Gastrocnemius medialis (tissue), 4 donors: ENCODE data around the gene PTPRF. TPM values are rescaled to one million over a fixed set of nuclear protein-coding genes. Genes with fewer than 3 reads are reported as not detected.
A peak's percentile ranks its signal among the peaks of the same experiment; 100 is the strongest.

Experiments used
- ATAC-seq, 2 donors: fragments of 150-250 bp; one replicate each; pipeline ENCODE4 v1.9.1; 2016
- DNase-seq, 2 donors: peaks; one replicate each; pipeline ENCODE4 v3.0.0-alpha.2; 2019
- H3K27ac ChIP-seq, 4 donors: fragments of 200-600 bp; sonication (generic); 1 replicate in 1 of 4; 2 replicates in 3 of 4; pipeline ENCODE4 v1.5.1; 2016 to 2018; ENCODE audit warnings: mild to moderate bottlenecking in 2 of 4, moderate library complexity in 1 of 4
- H3K27me3 ChIP-seq, 3 donors: fragments of 200-600 bp; sonication (generic) in 2 of 3; 1 replicate in 1 of 3; 2 replicates in 2 of 3; pipeline versions ENCODE4 v1.5.1 to v1.6.0; 2016 to 2019; ENCODE audit warnings: mild to moderate bottlenecking in 1 of 3, moderate library complexity in 1 of 3
- H3K36me3 ChIP-seq, 2 donors: fragments of 200-600 bp; sonication (generic) in 1 of 2; one replicate each; pipeline ENCODE4 v1.5.1; 2017 to 2018
- H3K4me1 ChIP-seq, 2 donors: fragments of 200-600 bp; sonication (generic) in 1 of 2; one replicate each; pipeline ENCODE4 v1.5.1; 2016 to 2017; ENCODE audit warnings: mild to moderate bottlenecking in 2 of 2
- H3K4me3 ChIP-seq, 4 donors: fragments of 200-600 bp; sonication (generic) in 3 of 4; 1 replicate in 1 of 4; 2 replicates in 3 of 4; pipeline ENCODE4 v1.5.1; 2016 to 2019; ENCODE audit warnings: mild to moderate bottlenecking in 2 of 4
- H3K9me3 ChIP-seq, 3 donors: fragments of 200-600 bp; sonication (generic) in 2 of 3; 1 replicate in 1 of 3; 2 replicates in 2 of 3; pipeline ENCODE4 v1.5.1; 2016 to 2019
- CTCF ChIP-seq, 5 experiments: fragments of 450-650 bp in 3 of 5; fragments of 200-600 bp in 2 of 5; sonication (generic) in 2 of 5; IDR thresholded peaks in 4 of 5; conservative IDR thresholded peaks in 1 of 5; 1 replicate in 4 of 5; 2 replicates in 1 of 5; pipeline ENCODE4 v1.5.1; 2016 to 2019; ENCODE audit warnings: antibody characterized with exemption in 5 of 5, mild to moderate bottlenecking in 3 of 5, moderate library complexity in 3 of 5
- POLR2A ChIP-seq, 2 donors: fragments of 450-650 bp; IDR thresholded peaks; one replicate each; pipeline ENCODE4 v1.6.1; 2017; ENCODE audit warnings: antibody characterized with exemption in 2 of 2, mild to moderate bottlenecking in 2 of 2, moderate library complexity in 2 of 2
- in situ Hi-C, 4 donors: fragments of 200-750 bp; cut with MboI; loops; one replicate each; pipeline versions ENCODE4 v1.15.0 to v1.8.0; 2017; ENCODE audit warnings: low sequenced_read_pairs in 4 of 4
- intact Hi-C: fragments of 100-400 bp; cut with DNase I; formaldehyde crosslinking; loops from one replicate; pipeline ENCODE4 v1.15.1; 2023; ENCODE audit warnings: low total_unique reads
- total RNA-seq, 4 donors: library from RNA; depleted of rRNA; stranded (reverse); fragments of >200 nt; gene quantifications; one replicate each; pipeline versions ENCODE4 v1.1.0 to v1.2.3, GENCODE V29; 2016

PTPRF gene
- 1 to 10 TPM; 1.8 to 2.6 (median 2.5) TPM for total RNA-seq

GRCh38 chr1:43530483-43531106 lies at the start of gene PTPRF:
PTPRF (plus strand) TSS chr1:43530883; CDS start chr1:43545076, 14,193 bp downstream.
- no peak for DNase-seq
- H3K36me3 ChIP-seq = no peaks in the 10 kb centered on the region
- no peaks in the 10 kb centered on the region for H3K9me3 ChIP-seq
- no peaks in the 10 kb centered on the region for H3K27me3 ChIP-seq
- H3K27ac ChIP-seq = no peak within 1 kb of the TSS
- in situ Hi-C loops = loop anchor here (25.0 kb wide), 3 partner anchors 407 to 532 kb away; partner anchors contain the start of genes ARTN (in 2 of the 4), IPO13 (in 2 of the 4) and SLC6A9 (in 2 of the 4)
- peaks cover 0 to 4% of the 10 kb centered on the region in 2 donors for H3K4me1 ChIP-seq
- peak; percentile 15 to 34 for ATAC-seq
- intact Hi-C loops = loop anchor here (5.0 kb wide), 1 partner anchor 402 kb away; the partner anchor contains the start of gene ARTN
- TF ChIP-seq POLR2A (IDR thresholded peaks at IDR 0.05) (no peak), CTCF (IDR thresholded peaks at IDR 0.05 in 4 of 5, conservative IDR thresholded peaks at IDR 0.05 in 1 of 5) (no peak)
- H3K4me3 ChIP-seq = peak within 1 kb of the TSS; percentile 58 to 69 (median 62)

DNA sequence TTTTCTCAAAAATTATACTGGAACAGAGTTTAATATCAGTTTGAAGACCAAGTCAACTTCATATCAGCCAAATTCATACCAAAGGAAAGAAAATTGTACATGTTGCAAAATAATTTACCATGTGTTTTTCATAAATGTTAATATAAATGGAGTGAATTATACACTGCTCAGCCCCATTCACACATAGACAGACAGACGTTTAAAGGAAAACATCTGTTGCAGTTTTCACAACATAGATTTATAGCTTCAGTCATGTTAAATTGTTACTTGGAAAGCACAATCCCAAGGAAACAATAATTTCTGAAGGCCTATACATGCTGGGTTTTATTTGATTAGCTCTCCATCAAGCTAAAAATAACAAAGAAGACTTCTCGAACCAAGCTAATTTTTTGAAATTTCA lies 49.2 kb upstream of the PTPRF start:
- no peaks in the 10 kb centered on the region for H3K9me3 ChIP-seq
- in situ Hi-C loops (no loop called here), intact Hi-C loops (no loop called here)
- no peaks in the 10 kb centered on the region for H3K36me3 ChIP-seq
- H3K4me1 ChIP-seq = no peaks in the 10 kb centered on the region
- no peak overlapping the region for H3K4me3 ChIP-seq
- ATAC-seq (no peak), DNase-seq (no peak)
- no peaks in the 10 kb centered on the region for H3K27me3 ChIP-seq
- H3K27ac ChIP-seq = no peak overlapping the region
- TF ChIP-seq CTCF (IDR thresholded peaks at IDR 0.05 in 4 of 5, conservative IDR thresholded peaks at IDR 0.05 in 1 of 5) (no peak), POLR2A (IDR thresholded peaks at IDR 0.05) (no peak)

DNA sequence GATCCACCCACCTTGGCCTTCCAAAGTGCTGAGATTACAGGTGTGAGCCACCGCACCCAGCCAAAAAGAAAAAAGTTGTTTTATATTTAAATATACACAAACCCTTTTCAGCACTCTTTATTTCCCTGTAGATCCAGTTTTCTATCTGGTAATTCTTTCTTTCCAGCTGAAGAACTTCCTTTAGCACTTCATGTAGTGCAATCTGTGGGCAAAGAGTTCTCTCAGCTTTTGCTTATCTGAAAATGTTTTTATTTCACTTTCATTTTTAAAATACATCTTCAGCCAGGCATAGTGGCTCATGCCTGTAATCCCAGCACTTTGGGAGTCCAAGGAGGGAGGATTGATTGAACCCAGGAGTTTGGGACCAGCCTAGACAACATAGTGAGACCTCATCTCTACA lies 48.5 kb upstream of the PTPRF start:
- Histone ChIP-seq H3K4me3 (no peak overlapping the region), H3K4me1 (no peaks in the 10 kb centered on the region), H3K36me3 (no peaks in the 10 kb centered on the region), H3K27me3 (no peaks in the 10 kb centered on the region), H3K27ac (no peak overlapping the region), H3K9me3 (no peaks in the 10 kb centered on the region)
- intact Hi-C loops (no loop called here), in situ Hi-C loops (no loop called here)
- TF ChIP-seq CTCF (IDR thresholded peaks at IDR 0.05 in 4 of 5, conservative IDR thresholded peaks at IDR 0.05 in 1 of 5) (no peak), POLR2A (IDR thresholded peaks at IDR 0.05) (no peak)
- ATAC-seq (no peak), DNase-seq (no peak)

- Histone ChIP-seq H3K27ac (no peak overlapping the region), H3K9me3 (no peaks in the 10 kb centered on the region), H3K4me1 (no peaks in the 10 kb centered on the region), H3K27me3 (no peaks in the 10 kb centered on the region), H3K36me3 (no peaks in the 10 kb centered on the region), H3K4me3 (no peak overlapping the region)
- DNase-seq = no peak
- TF ChIP-seq POLR2A (IDR thresholded peaks at IDR 0.05) = no peak
- TF ChIP-seq CTCF (IDR thresholded peaks at IDR 0.05 in 4 of 5, conservative IDR thresholded peaks at IDR 0.05 in 1 of 5) = no peak
- intact Hi-C loops (no loop called here), in situ Hi-C loops (no loop called here)
- no peak for ATAC-seq
Measured at GRCh38 chr1:43484367-43484766, 46.3 kb upstream of the PTPRF start.
